NCI-H1092 (cell line): Measurements from ENCODE around the gene LAMC1.

Source experiments
- DNase-seq: peaks from one replicate; lab custom pipeline; 2025; lab: John Stamatoyannopoulos, UW

LAMC1 gene

DNA sequence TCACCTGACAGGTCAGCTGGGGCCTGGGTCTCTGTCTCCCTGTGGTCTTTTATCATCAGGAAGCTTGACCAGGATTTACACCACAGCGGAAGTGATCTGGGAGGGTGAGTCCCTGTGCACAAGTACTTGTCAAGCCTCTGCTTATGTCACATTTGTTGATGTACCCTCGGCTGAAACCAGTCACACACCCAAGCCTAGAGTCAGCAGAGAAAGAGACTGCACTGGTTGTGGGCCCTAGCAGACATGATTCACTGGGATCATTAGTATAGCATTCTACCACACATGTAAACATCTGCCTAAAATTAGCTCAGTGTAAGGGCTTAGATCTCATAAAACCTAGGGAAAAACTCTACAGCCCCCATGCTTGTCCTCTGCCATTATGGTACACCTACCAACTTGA lies 83.5 kb downstream of the LAMC1 start:
- no peak for DNase-seq

DNA sequence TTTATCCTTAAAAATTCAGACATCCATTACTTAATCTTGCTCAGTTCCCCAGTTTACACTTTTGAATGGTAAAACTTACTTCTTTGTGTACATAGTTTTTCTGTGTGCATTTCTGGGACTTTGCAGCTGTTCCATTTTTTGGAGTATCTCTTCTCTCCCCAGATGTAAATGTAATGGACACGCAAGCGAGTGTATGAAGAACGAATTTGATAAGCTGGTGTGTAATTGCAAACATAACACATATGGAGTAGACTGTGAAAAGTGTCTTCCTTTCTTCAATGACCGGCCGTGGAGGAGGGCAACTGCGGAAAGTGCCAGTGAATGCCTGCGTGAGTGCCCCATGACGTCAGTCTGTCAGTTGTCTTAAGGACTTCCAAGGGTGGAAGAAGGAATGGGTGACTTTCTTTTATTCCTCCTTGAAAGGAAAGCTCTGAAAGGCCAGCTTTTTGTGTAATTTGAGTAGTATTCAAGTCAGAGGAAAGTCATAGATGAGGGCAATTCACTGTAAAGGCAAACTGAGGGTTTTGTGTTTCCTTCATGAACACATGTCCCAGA lies 87.2 kb downstream of the LAMC1 start:
- DNase-seq, result no peak

DNA sequence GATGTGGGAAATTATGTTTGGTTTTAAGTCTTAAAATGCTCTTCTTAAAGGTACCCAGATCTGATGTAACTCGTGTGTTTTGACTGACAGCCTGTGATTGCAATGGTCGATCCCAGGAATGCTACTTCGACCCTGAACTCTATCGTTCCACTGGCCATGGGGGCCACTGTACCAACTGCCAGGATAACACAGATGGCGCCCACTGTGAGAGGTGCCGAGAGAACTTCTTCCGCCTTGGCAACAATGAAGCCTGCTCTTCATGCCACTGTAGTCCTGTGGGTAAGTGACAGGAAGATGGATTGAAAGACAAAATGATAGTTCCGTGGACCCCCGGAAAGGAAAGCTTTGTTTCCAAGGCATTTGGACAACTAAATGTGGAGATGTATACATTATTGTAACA lies 91.2 kb downstream of the LAMC1 start:
- DNase-seq, result no peak

DNA sequence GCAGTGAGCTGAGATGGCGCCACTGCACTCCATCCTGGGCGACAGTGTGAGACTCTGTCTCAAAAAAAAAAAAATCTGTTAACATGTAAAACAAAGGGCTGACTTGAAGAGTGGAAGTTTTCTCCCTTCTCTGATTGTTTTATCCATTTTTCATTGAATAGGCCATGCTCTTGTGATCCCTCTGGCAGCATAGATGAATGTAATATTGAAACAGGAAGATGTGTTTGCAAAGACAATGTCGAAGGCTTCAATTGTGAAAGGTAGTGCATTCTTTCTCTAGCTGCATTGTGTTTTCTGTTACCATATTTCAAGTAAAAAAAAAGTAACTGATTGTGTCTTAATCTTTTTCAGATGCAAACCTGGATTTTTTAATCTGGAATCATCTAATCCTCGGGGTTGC lies 93.2 kb downstream of the LAMC1 start:
- no peak for DNase-seq

DNA sequence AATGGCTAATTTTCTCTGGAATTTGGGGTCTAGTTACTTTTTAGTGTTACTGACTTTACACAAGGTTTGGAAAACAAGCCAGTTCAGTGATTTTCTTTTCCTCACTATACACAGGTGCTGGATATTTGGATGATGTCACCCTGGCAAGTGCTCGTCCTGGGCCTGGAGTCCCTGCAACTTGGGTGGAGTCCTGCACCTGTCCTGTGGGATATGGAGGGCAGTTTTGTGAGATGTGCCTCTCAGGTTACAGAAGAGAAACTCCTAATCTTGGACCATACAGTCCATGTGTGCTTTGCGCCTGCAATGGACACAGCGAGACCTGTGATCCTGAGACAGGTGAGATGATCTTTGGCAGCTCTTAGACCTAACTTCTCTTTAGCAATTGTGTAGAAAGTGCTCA lies 98.4 kb downstream of the LAMC1 start:
- DNase-seq, result no peak

DNA sequence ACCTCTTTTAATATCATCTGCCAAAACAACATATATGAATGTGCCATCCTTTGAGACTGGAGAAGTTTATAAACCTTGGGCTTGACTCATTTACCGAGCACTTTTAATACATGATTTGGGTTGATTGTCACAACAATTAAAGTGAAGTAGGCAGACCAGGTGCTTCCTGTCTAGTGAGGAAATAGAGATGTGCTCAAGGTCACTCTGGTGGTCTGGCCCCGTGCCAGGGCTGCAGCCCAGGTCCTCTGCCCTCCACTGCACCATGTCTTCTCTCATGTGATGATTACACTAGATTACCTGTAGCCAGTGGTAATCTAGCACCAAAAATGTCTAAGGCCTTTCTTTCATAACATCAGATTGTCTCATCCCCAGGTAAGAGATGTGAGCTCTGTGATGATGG lies 101.0 kb downstream of the LAMC1 start:
- no peak for DNase-seq

DNA sequence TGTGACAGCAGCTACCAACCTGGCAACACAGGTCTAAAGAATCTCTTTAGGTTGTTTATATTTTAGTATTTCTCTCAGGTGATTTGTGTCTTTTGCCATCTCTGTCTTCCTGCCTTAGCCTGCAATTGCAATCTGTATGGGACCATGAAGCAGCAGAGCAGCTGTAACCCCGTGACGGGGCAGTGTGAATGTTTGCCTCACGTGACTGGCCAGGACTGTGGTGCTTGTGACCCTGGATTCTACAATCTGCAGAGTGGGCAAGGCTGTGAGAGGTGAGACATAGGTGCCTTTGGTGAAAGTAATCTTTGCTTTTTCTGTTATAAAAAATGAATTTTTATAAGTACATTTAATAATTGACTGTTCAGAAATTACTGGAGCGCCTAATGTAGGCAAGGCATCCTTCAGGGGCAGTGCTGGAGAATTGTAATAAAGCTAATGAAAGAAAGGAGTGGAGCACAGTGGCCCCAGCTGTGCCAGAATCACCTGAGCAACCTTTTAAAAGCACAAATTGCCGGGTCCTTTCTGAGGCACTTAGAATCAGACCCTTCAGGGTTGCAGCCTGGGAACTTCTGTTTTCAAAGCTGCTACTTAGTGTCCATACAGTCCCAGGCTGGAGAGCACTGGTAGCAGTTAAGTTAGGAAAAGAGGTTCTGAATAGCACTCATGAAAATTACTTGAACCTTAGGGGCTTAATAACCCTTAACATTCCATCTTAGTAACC lies 102.2 kb downstream of the LAMC1 start:
- no peak for DNase-seq

DNA sequence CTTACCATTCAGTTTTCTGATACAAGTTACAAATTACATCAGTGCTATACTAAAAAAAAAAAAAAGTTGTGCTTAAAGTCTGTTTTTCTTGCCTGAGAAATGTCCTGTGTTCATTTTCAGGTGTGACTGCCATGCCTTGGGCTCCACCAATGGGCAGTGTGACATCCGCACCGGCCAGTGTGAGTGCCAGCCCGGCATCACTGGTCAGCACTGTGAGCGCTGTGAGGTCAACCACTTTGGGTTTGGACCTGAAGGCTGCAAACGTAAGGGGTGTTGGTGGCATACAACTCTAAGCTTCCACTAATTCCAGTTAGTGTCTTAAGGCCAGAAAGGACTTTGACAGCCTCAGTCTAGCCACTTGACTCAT lies 102.8 kb downstream of the LAMC1 start:
- DNase-seq, result no peak

DNA sequence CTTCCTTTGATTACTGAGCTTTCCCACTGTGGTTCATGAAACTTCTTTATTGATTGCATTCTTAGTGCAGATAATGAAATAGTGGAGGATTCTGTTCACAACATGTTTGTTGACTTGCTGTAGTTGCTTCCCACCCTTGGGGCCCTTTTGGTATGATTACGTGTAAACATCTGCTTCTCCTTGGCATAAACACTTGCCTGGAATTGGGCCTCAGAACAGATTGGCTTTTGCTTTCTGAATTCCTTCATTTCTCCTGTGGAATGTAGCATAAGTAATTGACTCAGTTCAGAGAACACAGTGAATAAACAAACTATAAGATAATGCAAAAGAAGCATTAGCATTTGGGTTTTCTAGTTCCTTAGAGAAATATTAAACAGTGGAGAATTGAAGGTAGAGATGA lies 103.3 kb downstream of the LAMC1 start:
- DNase-seq, result no peak

DNA sequence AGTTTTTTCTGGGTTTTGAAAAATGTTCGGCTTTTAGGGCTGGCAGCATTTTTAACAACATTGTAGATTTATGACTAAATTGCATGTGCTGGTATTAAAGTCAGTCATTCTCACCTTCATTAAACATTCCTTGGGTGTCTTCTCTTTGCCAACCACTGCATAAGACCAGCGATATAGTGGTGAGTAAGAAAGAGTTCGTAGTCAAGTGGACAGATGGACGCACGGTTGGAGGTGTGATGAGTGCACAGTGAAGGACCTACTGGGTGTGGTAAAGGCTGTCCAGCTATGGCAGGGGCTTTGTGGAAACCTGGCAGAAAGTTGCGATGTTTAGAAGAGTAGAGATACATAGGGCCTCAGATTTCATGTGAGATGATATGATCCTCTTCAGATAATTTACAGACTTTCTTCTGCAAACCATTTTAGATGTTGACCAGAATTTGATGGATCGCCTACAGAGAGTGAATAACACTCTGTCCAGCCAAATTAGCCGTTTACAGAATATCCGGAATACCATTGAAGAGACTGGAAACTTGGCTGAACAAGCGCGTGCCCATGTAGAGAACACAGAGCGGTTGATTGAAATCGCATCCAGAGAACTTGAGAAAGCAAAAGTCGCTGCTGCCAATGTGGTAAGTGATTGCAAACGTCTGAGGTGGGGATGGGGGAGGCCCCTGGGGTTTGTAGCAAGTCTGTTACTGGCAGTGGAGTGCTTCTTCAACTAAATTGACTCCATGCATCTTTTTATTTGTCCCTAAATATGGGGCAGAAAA lies 106.9 kb downstream of the LAMC1 start:
- no peak for DNase-seq

DNA sequence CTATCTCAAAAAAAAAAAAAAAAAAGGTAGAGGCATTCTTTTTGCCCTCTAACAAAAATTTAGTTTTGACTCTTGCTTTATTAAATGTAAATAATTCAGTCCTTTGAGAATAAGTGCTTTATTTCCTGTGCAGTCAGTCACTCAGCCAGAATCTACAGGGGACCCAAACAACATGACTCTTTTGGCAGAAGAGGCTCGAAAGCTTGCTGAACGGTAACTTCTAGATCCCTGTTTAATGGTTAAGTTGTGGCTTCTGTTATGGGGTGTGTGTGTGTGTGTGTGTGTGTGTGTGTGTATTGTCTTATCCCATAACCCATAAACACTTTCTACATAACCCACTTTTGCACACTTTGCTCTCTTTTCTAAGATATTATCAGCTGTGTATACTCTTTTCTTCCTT lies 107.9 kb downstream of the LAMC1 start:
- no peak for DNase-seq

DNA sequence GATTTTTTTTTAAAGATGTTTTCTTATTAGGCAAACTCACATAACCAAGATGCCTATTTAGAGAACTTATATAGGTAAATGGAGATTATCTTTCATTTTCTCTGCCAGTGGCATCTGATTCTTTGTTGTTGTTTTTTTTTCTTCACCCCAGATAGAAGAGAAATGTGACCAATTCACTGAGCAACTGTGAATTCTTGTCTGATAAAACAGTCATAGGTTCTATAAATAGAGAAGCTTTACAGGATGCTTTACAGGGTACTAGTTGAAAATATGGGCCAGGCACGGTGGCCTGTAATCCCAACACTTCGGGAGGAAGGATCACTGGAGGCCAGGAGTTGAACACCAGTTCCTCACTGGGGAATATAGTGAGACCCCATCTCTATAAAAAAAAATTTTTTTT lies 112.1 kb downstream of the LAMC1 start:
- no peak for DNase-seq

DNA sequence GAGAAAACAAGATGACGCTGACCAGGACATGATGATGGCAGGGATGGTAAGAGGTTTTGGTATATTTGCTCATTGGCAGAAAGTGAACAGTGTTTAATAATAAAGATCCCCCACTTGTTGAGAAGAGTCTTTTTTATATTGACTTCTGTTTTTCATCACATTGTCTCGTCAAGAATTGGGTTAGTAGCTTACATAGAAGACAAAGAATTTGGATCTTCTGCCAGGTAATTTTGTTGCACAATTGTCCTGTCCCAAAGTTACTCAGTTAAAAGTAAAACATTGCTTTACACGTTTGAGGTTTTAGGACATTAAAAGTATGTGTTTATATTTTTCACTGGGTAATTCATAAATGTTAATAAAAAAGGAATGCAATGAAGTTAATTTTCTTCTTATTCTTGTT lies 114.6 kb downstream of the LAMC1 start:
- no peak for DNase-seq

DNA sequence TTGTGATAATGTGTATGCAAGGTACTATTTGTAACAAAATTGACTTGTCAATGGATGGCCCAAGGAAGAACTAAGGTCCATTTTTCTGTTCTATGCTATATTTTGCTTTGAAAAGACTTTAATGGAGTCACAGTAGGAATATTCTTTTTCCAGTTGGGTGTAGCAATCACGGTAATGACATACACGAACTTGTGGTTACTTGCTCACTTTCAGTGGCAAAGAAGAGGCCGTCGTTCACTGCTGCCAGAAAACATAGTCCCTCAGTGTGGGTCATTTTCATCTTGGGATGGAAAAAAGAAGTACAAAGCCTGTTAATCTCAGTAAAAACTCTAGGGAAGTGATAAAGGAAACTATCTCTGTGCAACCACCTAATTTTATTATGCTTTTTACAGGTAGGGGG lies 115.1 kb downstream of the LAMC1 start:
- DNase-seq, result no peak

DNA sequence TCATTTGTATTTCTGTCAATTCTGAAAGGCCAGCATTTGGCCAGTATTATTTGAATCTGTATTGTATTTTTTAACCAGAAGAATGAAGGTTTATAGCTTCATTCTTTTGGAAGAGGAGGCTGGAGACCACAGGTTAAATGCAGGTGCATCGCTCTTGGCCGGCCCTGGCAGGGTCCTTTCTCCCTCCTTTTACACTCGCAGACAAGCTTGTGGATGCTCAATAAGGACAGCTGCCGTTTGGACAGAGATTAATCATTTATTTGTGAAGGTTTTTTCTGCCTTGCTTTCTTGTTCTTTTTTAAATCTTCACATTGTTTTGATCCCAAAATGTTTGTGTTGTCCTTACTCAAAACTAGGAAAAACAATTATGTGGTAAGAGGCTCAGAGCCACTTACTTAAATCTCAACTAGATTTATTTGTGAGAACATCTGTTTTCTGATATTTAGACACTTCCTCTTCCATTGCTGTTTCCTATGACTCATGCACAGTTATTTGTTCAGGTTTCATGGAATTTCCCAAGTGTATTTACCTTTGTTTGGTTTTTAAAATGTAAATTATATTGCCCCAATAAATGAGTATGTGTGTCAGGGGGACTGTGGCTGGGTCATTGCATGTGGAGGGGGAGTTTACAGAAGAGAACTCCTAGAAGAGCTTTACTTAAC lies 116.2 kb downstream of the LAMC1 start:
- DNase-seq, result no peak

DNA sequence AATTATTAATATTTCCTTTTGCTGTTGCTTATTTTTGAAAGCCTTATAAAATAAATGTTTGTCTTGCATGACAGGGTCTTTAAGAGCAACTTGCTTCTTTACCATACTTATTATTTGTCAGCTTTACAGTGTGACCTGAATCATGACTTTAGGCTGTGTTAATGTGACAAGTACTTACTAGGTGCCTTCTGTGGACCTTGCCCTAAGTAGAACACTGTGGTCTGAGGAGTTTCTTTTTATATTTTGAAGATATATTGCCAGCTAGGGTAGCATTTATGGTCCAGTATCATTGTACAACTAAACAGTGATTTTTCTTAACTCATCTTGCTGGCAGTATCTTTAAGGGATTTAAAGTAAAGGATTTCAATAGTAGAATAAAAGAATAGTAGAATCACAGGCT lies 117.4 kb downstream of the LAMC1 start:
- DNase-seq, result no peak

DNA sequence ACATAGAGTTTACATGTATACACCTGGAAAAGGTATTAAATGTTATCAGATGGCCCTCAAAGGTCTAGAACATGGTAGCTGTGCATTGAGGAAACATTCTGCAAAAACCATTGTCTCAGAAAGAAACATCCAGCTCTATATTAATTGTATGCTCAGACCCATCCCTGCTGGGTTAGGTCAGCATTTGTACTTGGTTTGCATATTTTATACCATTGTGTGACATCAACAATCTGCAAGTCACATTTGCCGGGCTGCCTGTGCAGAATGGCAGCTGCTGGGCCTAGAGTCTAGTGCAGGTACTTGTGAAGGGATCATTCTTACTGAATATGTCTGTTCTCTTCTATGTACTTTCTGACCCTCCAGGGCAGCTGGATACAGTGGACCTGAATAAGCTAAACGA lies 119.0 kb downstream of the LAMC1 start:
- DNase-seq, result no peak

DNA sequence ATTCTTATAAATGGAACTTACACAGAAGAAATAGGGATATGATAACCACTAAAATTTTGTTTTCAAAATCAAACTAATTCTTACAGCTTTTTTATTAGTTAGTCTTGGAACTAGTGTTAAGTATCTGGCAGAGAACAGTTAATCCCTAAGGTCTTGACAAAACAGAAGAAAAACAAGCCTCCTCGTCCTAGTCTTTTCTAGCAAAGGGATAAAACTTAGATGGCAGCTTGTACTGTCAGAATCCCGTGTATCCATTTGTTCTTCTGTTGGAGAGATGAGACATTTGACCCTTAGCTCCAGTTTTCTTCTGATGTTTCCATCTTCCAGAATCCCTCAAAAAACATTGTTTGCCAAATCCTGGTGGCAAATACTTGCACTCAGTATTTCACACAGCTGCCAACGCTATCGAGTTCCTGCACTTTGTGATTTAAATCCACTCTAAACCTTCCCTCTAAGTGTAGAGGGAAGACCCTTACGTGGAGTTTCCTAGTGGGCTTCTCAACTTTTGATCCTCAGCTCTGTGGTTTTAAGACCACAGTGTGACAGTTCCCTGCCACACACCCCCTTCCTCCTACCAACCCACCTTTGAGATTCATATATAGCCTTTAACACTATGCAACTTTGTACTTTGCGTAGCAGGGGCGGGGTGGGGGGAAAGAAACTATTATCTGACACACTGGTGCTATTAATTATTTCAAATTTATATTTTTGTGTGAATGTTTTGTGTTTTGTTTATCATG lies 120.5 kb downstream of the LAMC1 start:
- no peak for DNase-seq

DNA sequence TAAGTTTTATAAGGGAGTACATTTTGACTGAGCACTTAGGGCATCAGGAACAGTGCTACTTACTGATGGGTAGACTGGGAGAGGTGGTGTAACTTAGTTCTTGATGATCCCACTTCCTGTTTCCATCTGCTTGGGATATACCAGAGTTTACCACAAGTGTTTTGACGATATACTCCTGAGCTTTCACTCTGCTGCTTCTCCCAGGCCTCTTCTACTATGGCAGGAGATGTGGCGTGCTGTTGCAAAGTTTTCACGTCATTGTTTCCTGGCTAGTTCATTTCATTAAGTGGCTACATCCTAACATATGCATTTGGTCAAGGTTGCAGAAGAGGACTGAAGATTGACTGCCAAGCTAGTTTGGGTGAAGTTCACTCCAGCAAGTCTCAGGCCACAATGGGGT lies 121.5 kb downstream of the LAMC1 start:
- no peak for DNase-seq

DNA sequence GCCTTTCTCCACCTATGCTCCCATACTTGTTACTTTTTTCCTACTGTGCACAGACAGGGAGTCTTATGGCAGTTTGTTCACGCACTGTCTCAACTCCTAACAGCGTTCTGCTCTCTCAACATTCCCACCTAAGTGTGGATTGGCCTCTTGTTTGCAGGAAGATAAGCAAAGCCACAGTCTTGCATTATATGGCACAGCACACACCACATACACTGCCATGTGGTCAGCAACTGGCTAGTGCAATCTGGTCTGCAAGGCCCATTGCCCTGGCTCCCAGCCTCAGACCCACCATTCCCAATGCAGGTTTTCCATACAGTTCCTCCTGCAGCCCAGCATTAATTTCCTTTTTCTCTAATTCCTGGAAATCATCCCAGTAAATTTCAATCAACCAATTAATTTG lies 124.5 kb downstream of the LAMC1 start:
- DNase-seq, result no peak

DNA sequence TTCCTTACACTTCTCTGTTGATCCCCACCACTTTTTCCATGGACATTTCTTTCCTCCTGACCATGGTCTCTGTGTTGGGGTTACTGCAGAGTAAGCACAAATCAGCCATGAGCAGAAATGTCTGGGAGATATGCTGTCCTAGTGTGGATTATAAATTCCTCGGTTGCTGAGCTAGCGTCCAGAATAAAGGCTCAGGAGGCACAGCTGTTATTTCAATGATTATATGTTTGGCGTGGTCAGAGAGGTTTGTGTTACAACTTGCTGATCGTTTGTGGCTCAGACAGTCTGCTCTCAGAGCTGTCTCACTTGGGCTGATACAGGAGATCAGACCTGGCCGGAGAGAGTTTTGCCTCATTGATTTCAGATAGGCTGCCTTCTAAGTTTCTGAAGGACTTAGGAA lies 125.4 kb downstream of the LAMC1 start:
- DNase-seq, result no peak

DNA sequence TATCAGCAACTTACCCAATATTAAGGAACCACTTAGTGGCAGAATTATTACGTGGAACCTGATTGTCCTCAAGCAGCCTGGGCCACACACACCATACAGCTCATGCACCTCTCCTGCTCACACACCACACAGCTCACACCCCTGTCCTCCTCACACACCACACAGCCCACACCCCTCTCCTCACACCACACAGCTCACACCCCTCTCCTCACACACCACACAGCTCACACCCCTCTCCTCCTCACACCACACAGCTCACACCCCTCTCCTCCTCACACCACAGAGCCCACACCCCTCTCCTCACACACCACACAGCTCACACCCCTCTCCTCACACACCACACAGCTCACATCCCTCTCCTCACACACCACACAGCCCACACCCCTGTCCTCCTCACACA lies 126.1 kb downstream of the LAMC1 start:
- DNase-seq, result no peak
